Kidney epithelial cell (primary cell): ENCODE data around the gene MTHFD1L. TPM values are rescaled to one million over a fixed set of nuclear protein-coding genes. Genes with fewer than 3 reads are reported as not detected.

ENCODE experiments used
- DNase-seq: peaks from one replicate; pipeline ENCODE4 v3.0.0-alpha.2; 2010; ENCODE audit warnings: low read depth
- H3K27me3 ChIP-seq: 2 replicates; pipeline ENCODE4 v1.6.0; 2011; ENCODE audit warnings: low read length; ENCODE audit not compliant: control insufficient read depth, insufficient read depth
- H3K36me3 ChIP-seq: 2 replicates; pipeline ENCODE4 v1.5.1; 2011; ENCODE audit warnings: low read length; ENCODE audit not compliant: control insufficient read depth, insufficient read depth
- H3K4me3 ChIP-seq: 2 replicates; pipeline ENCODE4 v1.5.1; 2011; ENCODE audit warnings: low read depth, mild to moderate bottlenecking, control low read depth, low read length
- CTCF ChIP-seq: IDR thresholded peaks from 2 replicates; pipeline ENCODE4 v1.5.1; 2011; ENCODE audit warnings: mild to moderate bottlenecking, moderate library complexity, low read length, control low read depth, inconsistent platforms; ENCODE audit not compliant: insufficient read depth, poor library complexity, severe bottlenecking
- total RNA-seq: library from RNA; depleted of rRNA; stranded (reverse); fragments of >200 nt; gene quantifications from 2 replicates; pipeline ENCODE4 v1.2.3, GENCODE V29; 2015

The MTHFD1L gene
- total RNA-seq, 1 donor from 2014 or later = 116 TPM

- H3K4me3 ChIP-seq = no peak overlapping the region
- DNase-seq = no peak
- no peaks in the 10 kb centered on the region for H3K27me3 ChIP-seq
- TF ChIP-seq CTCF = no peak
- H3K36me3 ChIP-seq = no peaks in the 10 kb centered on the region
These were observed 141.6 kb downstream of the MTHFD1L start for GRCh38 chr6:151007076-151007475.

GRCh38 chr6:151007922-151008321 is 142.4 kb downstream of the MTHFD1L start:
- no peak for TF ChIP-seq CTCF
- Histone ChIP-seq H3K36me3 (no peaks in the 10 kb centered on the region), H3K4me3 (no peak overlapping the region), H3K27me3 (no peaks in the 10 kb centered on the region)
- DNase-seq = no peak

- no peak for TF ChIP-seq CTCF
- Histone ChIP-seq H3K4me3 (no peak overlapping the region), H3K36me3 (no peaks in the 10 kb centered on the region), H3K27me3 (no peaks in the 10 kb centered on the region)
- DNase-seq = no peak
These were observed 142.9 kb downstream of the MTHFD1L start for GRCh38 chr6:151008425-151008824.

GRCh38 chr6:151009576-151009975 is 144.1 kb downstream of the MTHFD1L start:
- no peak for DNase-seq
- no peak overlapping the region for H3K4me3 ChIP-seq
- no peaks in the 10 kb centered on the region for H3K36me3 ChIP-seq
- TF ChIP-seq CTCF = no peak
- no peaks in the 10 kb centered on the region for H3K27me3 ChIP-seq

- Histone ChIP-seq H3K27me3 (no peaks in the 10 kb centered on the region), H3K4me3 (no peak overlapping the region), H3K36me3 (no peaks in the 10 kb centered on the region)
- no peak for TF ChIP-seq CTCF
- no peak for DNase-seq
These were observed 144.6 kb downstream of the MTHFD1L start for GRCh38 chr6:151010071-151010470.

- H3K36me3 ChIP-seq = no peaks in the 10 kb centered on the region
- no peak for TF ChIP-seq CTCF
- DNase-seq = no peak
- H3K27me3 ChIP-seq = no peaks in the 10 kb centered on the region
- H3K4me3 ChIP-seq = no peak overlapping the region
These were observed 147.1 kb downstream of the MTHFD1L start for GRCh38 chr6:151012321-151013294.
